ENCODE data around the gene STRA6. TPM values are rescaled to one million over a fixed set of nuclear protein-coding genes. Genes with fewer than 3 reads are reported as not detected.
A peak's percentile ranks its signal among the peaks of the same experiment; 100 is the strongest.

Gene STRA6
- total and polyA plus RNA-seq, 8 donors: 0.06 to 1.7 (median 0.46) TPM; not detected in 2

DNA sequence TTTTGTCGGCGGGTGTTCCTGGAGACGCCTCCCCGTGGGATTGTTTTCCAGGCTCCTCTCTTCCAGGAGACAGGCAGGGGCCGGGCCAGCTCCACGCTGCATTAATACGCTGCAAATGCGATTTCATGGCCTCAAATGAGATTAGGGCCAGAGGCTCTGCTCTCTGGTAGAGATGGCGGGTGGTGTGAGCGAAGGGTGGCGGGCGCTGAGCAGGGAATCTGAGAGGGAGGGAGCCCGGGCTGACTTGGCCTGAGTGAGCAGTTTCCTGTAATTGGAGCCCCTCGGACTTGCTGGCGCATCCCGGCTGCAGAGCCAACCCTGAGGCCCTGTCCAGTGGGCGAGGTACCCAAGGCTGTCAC lies 26.1 kb upstream of the STRA6 start:
- H3K9me3 ChIP-seq: no peaks in the 10 kb centered on the region
- no peak overlapping the region for H3K4me3 ChIP-seq
- intact Hi-C loops (cut with DNase I): no loop called here
- DNase-seq (peak in 1 of 6 donors; percentile 27), ATAC-seq (no peak), FAIRE-seq (no peak)
- no peak overlapping the region for H3K27ac ChIP-seq
- WGBS, 2 donors: 49 to 57% methylated on average over 17 of the region's 17 CpGs
- no peaks in the 10 kb centered on the region for H3K4me1 ChIP-seq
- no peaks in the 10 kb centered on the region for H3K27me3 ChIP-seq
- TF ChIP-seq, protein P1, sequence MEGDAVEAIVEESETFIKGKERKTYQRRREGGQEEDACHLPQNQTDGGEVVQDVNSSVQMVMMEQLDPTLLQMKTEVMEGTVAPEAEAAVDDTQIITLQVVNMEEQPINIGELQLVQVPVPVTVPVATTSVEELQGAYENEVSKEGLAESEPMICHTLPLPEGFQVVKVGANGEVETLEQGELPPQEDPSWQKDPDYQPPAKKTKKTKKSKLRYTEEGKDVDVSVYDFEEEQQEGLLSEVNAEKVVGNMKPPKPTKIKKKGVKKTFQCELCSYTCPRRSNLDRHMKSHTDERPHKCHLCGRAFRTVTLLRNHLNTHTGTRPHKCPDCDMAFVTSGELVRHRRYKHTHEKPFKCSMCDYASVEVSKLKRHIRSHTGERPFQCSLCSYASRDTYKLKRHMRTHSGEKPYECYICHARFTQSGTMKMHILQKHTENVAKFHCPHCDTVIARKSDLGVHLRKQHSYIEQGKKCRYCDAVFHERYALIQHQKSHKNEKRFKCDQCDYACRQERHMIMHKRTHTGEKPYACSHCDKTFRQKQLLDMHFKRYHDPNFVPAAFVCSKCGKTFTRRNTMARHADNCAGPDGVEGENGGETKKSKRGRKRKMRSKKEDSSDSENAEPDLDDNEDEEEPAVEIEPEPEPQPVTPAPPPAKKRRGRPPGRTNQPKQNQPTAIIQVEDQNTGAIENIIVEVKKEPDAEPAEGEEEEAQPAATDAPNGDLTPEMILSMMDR (IDR thresholded peaks at IDR 0.05): no peak
- H3K36me3 ChIP-seq: no peaks in the 10 kb centered on the region

DNA sequence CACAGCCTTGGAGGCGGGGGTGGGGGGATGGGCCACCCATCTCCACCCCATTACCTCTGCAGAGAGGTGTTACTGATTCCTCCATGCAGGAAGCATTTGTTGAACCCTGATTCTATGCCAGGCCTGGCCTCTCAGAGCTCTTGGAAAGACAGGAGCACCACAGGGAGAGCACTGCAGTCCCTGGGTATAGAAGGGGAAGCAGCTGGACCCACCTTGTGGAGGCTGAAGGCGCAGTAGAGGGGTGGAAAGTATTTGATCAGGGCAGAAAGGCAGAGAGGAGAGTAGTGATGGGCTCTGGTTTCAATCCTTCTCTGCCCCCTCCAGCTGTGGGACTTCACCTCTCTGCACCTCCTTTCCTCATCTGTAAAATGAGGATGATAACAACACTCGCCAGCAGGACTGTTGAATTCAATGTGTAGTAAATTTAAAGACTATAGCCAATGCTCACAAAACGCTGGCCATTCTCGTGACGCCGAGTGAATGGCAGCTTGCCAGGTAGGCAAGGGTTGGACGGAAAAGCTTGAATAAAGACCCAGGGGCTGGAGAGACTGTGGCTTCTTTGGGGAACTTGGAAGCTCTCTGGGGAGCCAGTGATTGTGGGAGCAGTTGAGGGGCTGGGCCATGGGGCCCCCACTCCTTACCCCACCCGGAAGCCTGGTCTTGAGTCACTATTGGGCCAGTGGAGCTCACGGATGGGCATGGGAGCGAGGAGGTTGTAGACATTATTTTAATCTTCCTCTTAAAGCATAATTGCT lies 25.6 kb upstream of the STRA6 start:
- 54 to 62% methylated on average over 11 of the region's 11 CpGs for WGBS, 2 donors
- no peak overlapping the region for H3K4me3 ChIP-seq
- no peak for FAIRE-seq
- H3K36me3 ChIP-seq: no peaks in the 10 kb centered on the region
- no peaks in the 10 kb centered on the region for H3K9me3 ChIP-seq
- TF ChIP-seq, protein P1 (IDR thresholded peaks at IDR 0.05): no peak
- H3K27ac ChIP-seq: no peak overlapping the region
- DNase-seq: peak in 1 of 6 donors; percentile 11
- intact Hi-C loops (cut with DNase I): no loop called here
- ATAC-seq: no peak
- H3K27me3 ChIP-seq: no peaks in the 10 kb centered on the region
- no peaks in the 10 kb centered on the region for H3K4me1 ChIP-seq

DNA sequence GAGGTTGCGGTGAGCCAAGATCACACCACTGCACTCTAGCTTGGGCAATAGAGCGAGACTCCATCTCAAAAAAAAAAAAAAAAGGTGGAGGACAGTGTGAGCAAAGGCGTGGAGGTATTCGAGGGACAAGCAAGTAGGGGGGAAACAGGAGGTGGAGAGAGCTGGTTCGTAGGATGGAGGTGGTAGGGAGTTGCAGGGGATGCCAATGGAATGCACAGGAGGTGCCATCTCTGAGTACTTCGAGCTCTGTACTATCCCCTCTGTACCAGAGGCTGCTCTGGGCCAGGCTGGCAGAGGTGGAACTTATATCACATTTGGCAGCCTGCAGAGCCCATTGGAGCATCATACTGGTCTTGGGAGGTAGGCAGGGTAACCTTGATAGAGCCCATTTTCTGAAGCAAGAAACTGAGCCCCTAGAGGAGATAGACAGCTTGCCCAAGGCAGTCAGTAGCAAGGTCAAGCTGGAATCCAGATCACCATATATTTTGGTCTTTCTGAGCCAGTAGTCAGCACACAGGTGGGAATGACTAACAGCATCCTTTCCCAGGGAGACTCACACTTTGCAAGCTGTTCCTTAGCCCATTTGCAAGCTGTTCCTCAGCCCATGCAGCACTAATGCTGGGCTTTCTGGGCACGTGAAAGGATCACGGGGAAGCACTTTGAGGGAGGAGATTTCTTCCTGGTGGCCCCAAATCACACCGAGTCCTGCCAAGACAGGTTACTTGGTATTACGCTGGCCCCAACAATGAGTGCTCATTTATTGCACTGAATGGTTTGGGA lies 24.4 kb upstream of the STRA6 start:
- Histone ChIP-seq H3K9me3 (no peaks in the 10 kb centered on the region), H3K4me3 (no peak overlapping the region), H3K27ac (no peak overlapping the region), H3K36me3 (no peaks in the 10 kb centered on the region), H3K27me3 (no peaks in the 10 kb centered on the region), H3K4me1 (no peaks in the 10 kb centered on the region)
- 73 to 81% methylated on average over 10 of the region's 10 CpGs for WGBS, 2 donors
- TF ChIP-seq, protein P1 (IDR thresholded peaks at IDR 0.05): no peak
- DNase-seq (peak in 1 of 6 donors; percentile 6), FAIRE-seq (no peak), ATAC-seq (no peak)
- intact Hi-C loops (cut with DNase I): no loop called here

DNA sequence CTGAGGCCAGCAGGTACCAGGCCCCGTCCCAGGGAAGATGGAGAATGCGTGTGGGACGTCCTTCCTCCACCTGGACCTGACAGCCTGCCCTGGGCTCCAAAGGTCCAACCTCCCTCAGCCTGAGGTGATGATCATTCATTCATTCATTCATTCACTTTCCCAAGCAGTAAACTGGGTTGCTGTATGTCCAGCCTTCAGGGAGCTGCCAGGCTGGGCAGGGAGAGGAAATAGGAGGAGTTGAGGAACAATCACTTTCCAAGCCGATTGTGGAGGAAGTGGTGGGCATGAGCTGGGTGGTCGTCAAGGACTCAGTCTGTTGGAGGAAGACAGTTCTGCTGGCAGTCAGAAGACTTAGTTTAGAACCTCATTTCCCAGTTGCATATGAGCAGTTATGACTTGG lies 23.3 kb upstream of the STRA6 start:
- 71 to 81% methylated on average over 5 of the region's 5 CpGs for WGBS, 2 donors
- no peaks in the 10 kb centered on the region for H3K4me1 ChIP-seq
- H3K9me3 ChIP-seq: no peaks in the 10 kb centered on the region
- intact Hi-C loops (cut with DNase I): no loop called here
- DNase-seq (no peak), ATAC-seq (no peak), FAIRE-seq (no peak)
- H3K36me3 ChIP-seq: no peaks in the 10 kb centered on the region
- no peak overlapping the region for H3K27ac ChIP-seq
- no peaks in the 10 kb centered on the region for H3K27me3 ChIP-seq
- TF ChIP-seq, protein P1 (IDR thresholded peaks at IDR 0.05): no peak
- H3K4me3 ChIP-seq: no peak overlapping the region

All from pancreas (tissue), 10 donors.